ENCODE data around the gene GPX2.

GPX2 gene

GRCh38 chr14:64973826-64974225, 31.3 kb upstream of the GPX2 start (continued):
- no peak for TF ChIP-seq ZSCAN18 (tag by site-specific recombination; IDR thresholded peaks at IDR 0.05)

GRCh38 chr14:64973026-64973442, 30.5 kb upstream of the GPX2 start:
- CTCF ChIA-PET = no interaction called here
- Histone ChIP-seq H3K27ac (ENCODE audit: extremely low read depth, low read depth, low read length) (no peak overlapping the region), H3K4me3 (ENCODE audit: low read depth, low read length) (no peak overlapping the region), H3K9me3 (ENCODE audit: control insufficient read depth, insufficient read depth, low read depth, low read length) (no peaks in the 10 kb centered on the region), H3K4me1 (ENCODE audit: control insufficient read depth, insufficient read depth, low read length) (peaks cover 7% of the 10 kb centered on the region; the same call in 1 of the 2 replicates), H3K36me3 (ENCODE audit: control insufficient read depth in 2 of 2, insufficient read depth in 1 of 2, low read length in 2 of 2) (no peaks in the 10 kb centered on the region)
- POLR2A ChIA-PET = no interaction called here
- TF ChIP-seq TSHZ1 (tag by site-specific recombination; IDR thresholded peaks at IDR 0.05; ENCODE audit: borderline replicate concordance) = no peak
- TF ChIP-seq ZNF664 (tag by site-specific recombination; IDR thresholded peaks at IDR 0.05) = no peak
- no peak for TF ChIP-seq BCL6B (tag by site-specific recombination; IDR thresholded peaks at IDR 0.05)
- no peak for TF ChIP-seq ZNF202 (tag by site-specific recombination; IDR thresholded peaks at IDR 0.05; ENCODE audit: borderline replicate concordance)
- no peak for TF ChIP-seq ZNF2 (tag by site-specific recombination; IDR thresholded peaks at IDR 0.05)
- TF ChIP-seq EGR2 (tag by site-specific recombination; IDR thresholded peaks at IDR 0.05; ENCODE audit: low read depth) = no peak
- no peak for TF ChIP-seq ZNF121 (tag by site-specific recombination; IDR thresholded peaks at IDR 0.05)
- TF ChIP-seq ZBTB26 (tag by site-specific recombination; optimal IDR thresholded peaks at IDR 0.05) = no peak
- TF ChIP-seq KLF17 (tag by site-specific recombination; IDR thresholded peaks at IDR 0.05) = no peak
- no peak for TF ChIP-seq REPIN1 (tag by site-specific recombination; IDR thresholded peaks at IDR 0.05; ENCODE audit: low read depth)
- TF ChIP-seq ZBTB48 (tag by site-specific recombination; IDR thresholded peaks at IDR 0.05) = no peak
- TF ChIP-seq ZSCAN5A (tag by site-specific recombination; IDR thresholded peaks at IDR 0.05) = no peak
- TF ChIP-seq ZNF341 (tag by site-specific recombination; IDR thresholded peaks at IDR 0.05; ENCODE audit: low read depth) = no peak

All from HEK293 (cell line).